GM18867 (cell line): ENCODE data around the gene SFMBT1.

Source experiments
- ATAC-seq: cut with Tn5 transposase; IDR thresholded peaks from one replicate; pipeline ENCODE4 v1.9.1; 2021; ENCODE audit warnings: mild to moderate bottlenecking, moderate library complexity; ENCODE audit not compliant: unreplicated experiment

The SFMBT1 gene

GRCh38 chr3:52857864-52858263 lies 188.0 kb downstream of the SFMBT1 start:
- ATAC-seq: no peak

- no peak for ATAC-seq
These were observed 188.7 kb downstream of the SFMBT1 start for GRCh38 chr3:52857133-52857532.

- ATAC-seq: no peak
These were observed 189.2 kb downstream of the SFMBT1 start for GRCh38 chr3:52856666-52857065.

GRCh38 chr3:52854013-52854412 lies 191.9 kb downstream of the SFMBT1 start:
- no peak for ATAC-seq
